ENCODE data around the gene SQSTM1. TPM values are rescaled to one million over a fixed set of nuclear protein-coding genes. Genes with fewer than 3 reads are reported as not detected.

SQSTM1 gene
- total RNA-seq, 1 donor from 2014 or later = 27.6 TPM

DNA sequence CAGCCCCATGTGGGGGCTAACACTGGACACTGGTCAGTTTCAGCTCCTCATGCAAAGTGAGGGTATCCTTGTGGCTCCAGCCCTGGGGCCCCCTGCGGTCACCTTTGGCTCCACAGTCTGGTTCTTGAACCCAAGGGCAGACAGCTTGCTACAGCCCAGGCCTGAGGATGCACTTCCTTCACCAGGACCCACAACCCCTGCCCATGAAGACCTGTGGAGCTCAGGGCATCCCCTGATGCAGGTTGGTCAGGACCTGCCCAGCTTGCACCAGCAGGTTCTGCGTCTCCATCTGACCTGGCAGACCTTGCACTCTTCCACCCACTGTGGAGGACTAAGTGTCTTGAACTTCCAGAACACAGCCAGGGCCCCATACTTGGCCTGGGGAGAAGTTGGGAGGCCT is 41.6 kb downstream of the SQSTM1 start:
- no peaks in the 10 kb centered on the region for H3K9me3 Mint-ChIP-seq
- no peak for DNase-seq (ENCODE audit: low spot score)
- Histone ChIP-seq H4K20me1 (ENCODE audit: low read depth) (peaks cover 3% of the 10 kb centered on the region), H3K27me3 (peaks cover 9% of the 10 kb centered on the region), H3K9ac (no peak overlapping the region), H3K4me2 (no peak overlapping the region), H2AFZ (replicated peaks) (no peak overlapping the region), H3K27ac (no peak overlapping the region), H3K36me3 (peaks cover 4% of the 10 kb centered on the region), H3K4me3 (no peak overlapping the region), H3K4me1 (peaks cover 13% of the 10 kb centered on the region), H3F3A (ENCODE audit: low read depth) (peaks cover 20% of the 10 kb centered on the region), H3K9me3 (ENCODE audit: low read depth) (no peaks in the 10 kb centered on the region), H3K79me2 (ENCODE audit: low read depth) (peaks cover 16% of the 10 kb centered on the region)
- H3K27me3 Mint-ChIP-seq (ENCODE audit: insufficient read depth, low read depth) = peaks cover 3% of the 10 kb centered on the region
- no peak overlapping the region for H3K27ac Mint-ChIP-seq
- H3K4me1 Mint-ChIP-seq = peaks cover 18% of the 10 kb centered on the region
- TF ChIP-seq EZH2 (IDR thresholded peaks at IDR 0.05) = no peak
- TF ChIP-seq EZH2phosphoT487 (IDR thresholded peaks at IDR 0.05) = no peak
- no peak for TF ChIP-seq CTCF (IDR thresholded peaks at IDR 0.05)
- peaks cover 14% of the 10 kb centered on the region for H3K36me3 Mint-ChIP-seq
- H3K4me3 Mint-ChIP-seq = no peak overlapping the region

DNA sequence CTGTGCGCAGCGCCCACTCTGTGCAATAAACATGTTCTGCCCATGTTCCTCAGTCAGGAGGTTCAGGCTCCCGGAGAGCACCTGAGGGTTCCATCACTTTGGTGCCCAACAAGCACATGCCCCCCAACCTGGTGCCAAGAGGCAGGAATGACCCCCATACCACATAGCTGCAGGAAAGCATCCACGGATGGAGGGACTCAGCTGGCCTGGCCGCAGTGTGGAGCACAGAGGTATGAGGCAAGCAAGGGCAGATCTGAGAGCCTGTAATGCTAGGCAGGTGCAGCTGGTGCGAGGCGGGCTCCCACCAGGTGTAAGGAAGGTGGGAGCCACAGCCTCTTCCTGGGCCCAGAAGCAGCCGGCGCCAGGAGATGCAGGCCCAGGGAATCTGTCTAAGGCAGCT is 42.2 kb downstream of the SQSTM1 start:
- H3K4me1 ChIP-seq = peaks cover 13% of the 10 kb centered on the region
- H3F3A ChIP-seq (ENCODE audit: low read depth) = peaks cover 20% of the 10 kb centered on the region
- Mint-ChIP-seq H3K4me1 (peaks cover 14% of the 10 kb centered on the region), H3K27ac (no peak overlapping the region), H3K9me3 (no peaks in the 10 kb centered on the region), H3K4me3 (no peak overlapping the region), H3K36me3 (peaks cover 12% of the 10 kb centered on the region), H3K27me3 (ENCODE audit: insufficient read depth, low read depth) (peaks cover 3% of the 10 kb centered on the region)
- H2AFZ ChIP-seq (replicated peaks) = no peak overlapping the region
- no peak overlapping the region for H3K27ac ChIP-seq
- H3K79me2 ChIP-seq (ENCODE audit: low read depth) = peaks cover 10% of the 10 kb centered on the region
- H4K20me1 ChIP-seq (ENCODE audit: low read depth) = no peaks in the 10 kb centered on the region
- TF ChIP-seq EZH2phosphoT487 (IDR thresholded peaks at IDR 0.05) (no peak), CTCF (IDR thresholded peaks at IDR 0.05) (no peak), EZH2 (IDR thresholded peaks at IDR 0.05) (no peak)
- H3K9me3 ChIP-seq (ENCODE audit: low read depth) = no peaks in the 10 kb centered on the region
- peaks cover 9% of the 10 kb centered on the region for H3K27me3 ChIP-seq
- H3K4me3 ChIP-seq = no peak overlapping the region
- no peak overlapping the region for H3K4me2 ChIP-seq
- H3K36me3 ChIP-seq = peaks cover 4% of the 10 kb centered on the region
- DNase-seq (ENCODE audit: low spot score) = no peak
- no peak overlapping the region for H3K9ac ChIP-seq

DNA sequence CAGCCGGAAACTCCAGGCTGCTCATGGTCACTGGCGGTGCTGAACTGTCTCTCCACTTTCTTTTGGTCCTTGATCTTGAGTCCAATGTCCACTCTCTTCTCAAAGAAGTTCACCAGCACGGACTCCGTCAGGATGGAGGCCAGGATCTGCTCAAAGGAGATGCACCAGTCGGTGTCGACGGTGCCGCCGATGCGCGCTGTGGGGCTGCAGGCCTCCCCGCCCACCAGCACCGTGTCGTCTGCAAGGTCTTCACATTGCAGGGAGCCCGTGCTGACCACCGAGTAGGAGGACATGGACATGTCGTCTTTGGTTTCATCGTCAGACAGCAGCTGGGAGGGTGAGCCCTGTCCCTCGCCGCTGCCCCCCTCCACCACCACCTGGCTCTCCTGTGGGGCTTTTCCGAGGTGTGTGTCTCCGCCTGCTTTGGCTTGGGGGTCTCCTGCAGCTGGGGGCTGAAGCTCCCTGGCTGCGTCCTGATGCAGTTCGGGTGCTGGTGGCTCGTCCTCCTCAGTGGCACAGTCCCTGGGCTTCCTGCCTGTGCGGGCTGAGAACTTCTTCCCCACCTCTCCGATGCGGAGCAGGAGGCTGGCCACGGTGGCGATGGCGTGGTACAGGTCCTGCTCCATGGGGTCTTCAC is 42.9 kb downstream of the SQSTM1 start:
- Mint-ChIP-seq H3K27me3 (ENCODE audit: insufficient read depth, low read depth) (peaks cover 3% of the 10 kb centered on the region), H3K9me3 (no peaks in the 10 kb centered on the region), H3K36me3 (peaks cover 11% of the 10 kb centered on the region), H3K4me1 (peaks cover 12% of the 10 kb centered on the region), H3K4me3 (no peak overlapping the region), H3K27ac (no peak overlapping the region)
- Histone ChIP-seq H3K79me2 (ENCODE audit: low read depth) (peaks cover 6% of the 10 kb centered on the region), H3K27me3 (peaks cover 9% of the 10 kb centered on the region), H3K27ac (no peak overlapping the region), H3K4me1 (peaks cover 15% of the 10 kb centered on the region), H3K9me3 (ENCODE audit: low read depth) (no peaks in the 10 kb centered on the region), H3K36me3 (peaks cover 4% of the 10 kb centered on the region), H4K20me1 (ENCODE audit: low read depth) (no peaks in the 10 kb centered on the region), H3F3A (ENCODE audit: low read depth) (peaks cover 23% of the 10 kb centered on the region), H2AFZ (replicated peaks) (no peak overlapping the region), H3K9ac (no peak overlapping the region), H3K4me3 (no peak overlapping the region), H3K4me2 (no peak overlapping the region)
- no peak for TF ChIP-seq EZH2phosphoT487 (IDR thresholded peaks at IDR 0.05)
- no peak for TF ChIP-seq EZH2 (IDR thresholded peaks at IDR 0.05)
- TF ChIP-seq CTCF (IDR thresholded peaks at IDR 0.05) = no peak
- DNase-seq (ENCODE audit: low spot score) = no peak

Data from neural progenitor cell (in vitro differentiated cells).